ENCODE measurements around the gene ZNF212. TPM values are rescaled to one million over a fixed set of nuclear protein-coding genes. Genes with fewer than 3 reads are reported as not detected.

Gene ZNF212
- total RNA-seq, 1 donor from 2014 or later, result 16.6 TPM

- peak overlapping the region; percentile 83 for H3K27ac Mint-ChIP-seq
- H3K9me3 Mint-ChIP-seq, result no peaks in the 10 kb centered on the region
- H3K27me3 Mint-ChIP-seq, result no peaks in the 10 kb centered on the region
- no peak for DNase-seq (ENCODE audit: extremely low spot score, unreplicated experiment)
- TF ChIP-seq, protein P1, sequence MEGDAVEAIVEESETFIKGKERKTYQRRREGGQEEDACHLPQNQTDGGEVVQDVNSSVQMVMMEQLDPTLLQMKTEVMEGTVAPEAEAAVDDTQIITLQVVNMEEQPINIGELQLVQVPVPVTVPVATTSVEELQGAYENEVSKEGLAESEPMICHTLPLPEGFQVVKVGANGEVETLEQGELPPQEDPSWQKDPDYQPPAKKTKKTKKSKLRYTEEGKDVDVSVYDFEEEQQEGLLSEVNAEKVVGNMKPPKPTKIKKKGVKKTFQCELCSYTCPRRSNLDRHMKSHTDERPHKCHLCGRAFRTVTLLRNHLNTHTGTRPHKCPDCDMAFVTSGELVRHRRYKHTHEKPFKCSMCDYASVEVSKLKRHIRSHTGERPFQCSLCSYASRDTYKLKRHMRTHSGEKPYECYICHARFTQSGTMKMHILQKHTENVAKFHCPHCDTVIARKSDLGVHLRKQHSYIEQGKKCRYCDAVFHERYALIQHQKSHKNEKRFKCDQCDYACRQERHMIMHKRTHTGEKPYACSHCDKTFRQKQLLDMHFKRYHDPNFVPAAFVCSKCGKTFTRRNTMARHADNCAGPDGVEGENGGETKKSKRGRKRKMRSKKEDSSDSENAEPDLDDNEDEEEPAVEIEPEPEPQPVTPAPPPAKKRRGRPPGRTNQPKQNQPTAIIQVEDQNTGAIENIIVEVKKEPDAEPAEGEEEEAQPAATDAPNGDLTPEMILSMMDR (conservative IDR thresholded peaks at IDR 0.05), result no peak
- peaks cover 15% of the 10 kb centered on the region for H3K4me1 Mint-ChIP-seq (ENCODE audit: unreplicated experiment)
- H3K36me3 Mint-ChIP-seq, result peaks cover 32% of the 10 kb centered on the region
- peak overlapping the region; percentile 95 for H3K4me3 Mint-ChIP-seq
Observed at GRCh38 chr7:149196705-149197171, 42.7 kb upstream of the ZNF212 start.

GRCh38 chr7:149197675-149198074 is 41.8 kb upstream of the ZNF212 start:
- peak overlapping the region; percentile 9 for H3K27ac Mint-ChIP-seq
- peak overlapping the region; percentile 57 for H3K4me3 Mint-ChIP-seq
- no peaks in the 10 kb centered on the region for H3K9me3 Mint-ChIP-seq
- DNase-seq (ENCODE audit: extremely low spot score, unreplicated experiment), result no peak
- peaks cover 15% of the 10 kb centered on the region for H3K4me1 Mint-ChIP-seq (ENCODE audit: unreplicated experiment)
- H3K27me3 Mint-ChIP-seq, result no peaks in the 10 kb centered on the region
- H3K36me3 Mint-ChIP-seq, result peaks cover 35% of the 10 kb centered on the region
- TF ChIP-seq, protein P1 (conservative IDR thresholded peaks at IDR 0.05), result no peak

DNA sequence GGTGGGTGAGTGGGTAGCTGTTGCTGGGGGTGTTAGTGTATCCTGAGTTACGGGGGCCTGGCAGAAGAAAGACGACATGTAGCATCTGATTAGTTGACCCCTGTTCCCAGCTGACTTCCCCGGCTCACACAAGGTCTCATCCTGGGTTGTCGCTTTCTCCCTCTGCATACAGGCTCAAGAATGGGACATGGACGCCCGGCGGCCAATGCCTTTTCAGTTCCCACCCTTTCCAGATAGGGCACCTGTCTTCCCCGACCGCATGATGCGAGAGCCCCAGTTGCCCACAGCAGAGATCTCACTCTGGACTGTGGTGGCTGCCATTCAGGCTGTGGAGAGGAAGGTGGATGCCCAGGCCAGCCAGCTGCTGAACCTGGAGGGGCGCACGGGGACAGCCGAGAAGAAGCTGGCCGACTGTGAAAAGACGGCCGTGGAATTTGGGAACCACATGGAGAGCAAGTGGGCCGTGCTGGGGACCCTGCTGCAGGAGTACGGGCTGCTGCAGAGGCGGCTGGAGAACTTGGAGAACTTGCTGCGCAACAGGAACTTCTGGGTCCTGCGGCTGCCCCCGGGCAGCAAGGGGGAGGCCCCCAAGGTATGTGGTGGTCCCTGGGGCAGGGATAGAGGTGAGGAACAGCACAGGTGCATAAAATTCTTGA is 41.2 kb upstream of the ZNF212 start:
- Mint-ChIP-seq H3K4me3 (no peak overlapping the region), H3K36me3 (peaks cover 41% of the 10 kb centered on the region), H3K27me3 (no peaks in the 10 kb centered on the region), H3K4me1 (ENCODE audit: unreplicated experiment) (peaks cover 15% of the 10 kb centered on the region), H3K9me3 (no peaks in the 10 kb centered on the region), H3K27ac (no peak overlapping the region)
- TF ChIP-seq, protein P1 (conservative IDR thresholded peaks at IDR 0.05), result no peak
- DNase-seq (ENCODE audit: extremely low spot score, unreplicated experiment), result no peak

- Mint-ChIP-seq H3K4me3 (peak overlapping the region; percentile 53), H3K27me3 (no peaks in the 10 kb centered on the region), H3K27ac (peak overlapping the region; percentile 39), H3K9me3 (no peaks in the 10 kb centered on the region), H3K4me1 (ENCODE audit: unreplicated experiment) (peaks cover 21% of the 10 kb centered on the region), H3K36me3 (peaks cover 52% of the 10 kb centered on the region)
- DNase-seq (ENCODE audit: extremely low spot score, unreplicated experiment), result no peak
- TF ChIP-seq, protein P1 (conservative IDR thresholded peaks at IDR 0.05), result no peak
Observed at GRCh38 chr7:149199234-149199995, 40.0 kb upstream of the ZNF212 start.

- DNase-seq (ENCODE audit: extremely low spot score, unreplicated experiment), result no peak
- Mint-ChIP-seq H3K4me3 (no peak overlapping the region), H3K36me3 (peaks cover 66% of the 10 kb centered on the region), H3K4me1 (ENCODE audit: unreplicated experiment) (peaks cover 21% of the 10 kb centered on the region), H3K27ac (no peak overlapping the region), H3K27me3 (no peaks in the 10 kb centered on the region), H3K9me3 (no peaks in the 10 kb centered on the region)
- TF ChIP-seq, protein P1 (conservative IDR thresholded peaks at IDR 0.05), result no peak
Observed at GRCh38 chr7:149202831-149203231, 36.6 kb upstream of the ZNF212 start.
